Liver (tissue), 9 donors: ENCODE data around the gene LYZL6. TPM values are rescaled to one million over a fixed set of nuclear protein-coding genes. Genes with fewer than 3 reads are reported as not detected.

Experiments used
- DNase-seq: peaks from one replicate; pipeline ENCODE4 v3.0.0-alpha.2; 2017; ENCODE audit warnings: low spot score
- H3K27ac ChIP-seq, 2 donors: one replicate each; pipeline ENCODE4 v1.7.0; 2013; ENCODE audit warnings: inconsistent platforms in 2 of 2, low read length in 2 of 2, control low read depth in 1 of 2, low read depth in 1 of 2, mild to moderate bottlenecking in 1 of 2
- H3K27me3 ChIP-seq, 4 donors: one replicate each; pipeline versions ENCODE4 v1.6.1 to v1.7.0; 2013; ENCODE audit warnings: low read length in 3 of 4, inconsistent platforms in 1 of 4, mild to moderate bottlenecking in 1 of 4, moderate library complexity in 1 of 4; ENCODE audit not compliant: control insufficient read depth in 4 of 4, insufficient read depth in 4 of 4
- H3K36me3 ChIP-seq, 4 donors: one replicate each; pipeline versions ENCODE4 v1.6.1 to v1.7.0; 2013; ENCODE audit warnings: low read length in 3 of 4, mild to moderate bottlenecking in 3 of 4, low read depth in 1 of 4, moderate library complexity in 1 of 4; ENCODE audit not compliant: control insufficient read depth in 4 of 4, insufficient read depth in 3 of 4
- H3K4me1 ChIP-seq, 4 donors: one replicate each; pipeline versions ENCODE4 v1.6.1 to v1.7.0; 2013; ENCODE audit warnings: low read length in 3 of 4, mild to moderate bottlenecking in 3 of 4, moderate library complexity in 1 of 4; ENCODE audit not compliant: control insufficient read depth in 4 of 4, insufficient read depth in 4 of 4
- H3K4me3 ChIP-seq, 3 donors: one replicate each; pipeline versions ENCODE4 v1.6.1 to v1.7.0; 2013; ENCODE audit warnings: low read length in 3 of 3, control low read depth in 1 of 3, low read depth in 1 of 3, mild to moderate bottlenecking in 1 of 3
- H3K9ac ChIP-seq, 2 donors: one replicate each; pipeline ENCODE4 v1.7.0; 2013; ENCODE audit warnings: low read length in 2 of 2, mild to moderate bottlenecking in 2 of 2, moderate library complexity in 2 of 2, control low read depth in 1 of 2, low read depth in 1 of 2
- H3K9me3 ChIP-seq, 4 donors: one replicate each; pipeline versions ENCODE4 v1.6.1 to v1.7.0; 2013; ENCODE audit warnings: low read length in 3 of 4; ENCODE audit not compliant: control insufficient read depth in 4 of 4
- ATF3 ChIP-seq: IDR thresholded peaks from 2 replicates; pipeline ENCODE4 v1.6.1; 2016; ENCODE audit warnings: antibody characterized with exemption
- FOXA2 ChIP-seq: IDR thresholded peaks from 2 replicates; pipeline ENCODE4 v1.6.1; 2016; ENCODE audit warnings: antibody characterized with exemption
- GABPA ChIP-seq, 2 donors: IDR thresholded peaks in 1 of 2; conservative IDR thresholded peaks in 1 of 2; 2 replicates each; pipeline ENCODE4 v1.6.1; 2016; ENCODE audit warnings: antibody characterized with exemption in 2 of 2, mild to moderate bottlenecking in 1 of 2, moderate library complexity in 1 of 2
- HNF4A ChIP-seq, 2 donors: conservative IDR thresholded peaks; 2 replicates each; pipeline ENCODE4 v1.6.1; 2016; ENCODE audit warnings: antibody characterized with exemption in 2 of 2, mild to moderate bottlenecking in 2 of 2
- JUND ChIP-seq, 2 donors: IDR thresholded peaks; 2 replicates each; pipeline ENCODE4 v1.6.1; 2016; ENCODE audit warnings: antibody characterized with exemption in 2 of 2
- RAD21 ChIP-seq, 2 donors: IDR thresholded peaks; 2 replicates each; pipeline ENCODE4 v1.6.1; 2016; ENCODE audit warnings: antibody characterized with exemption in 2 of 2, mild to moderate bottlenecking in 2 of 2
- REST ChIP-seq: IDR thresholded peaks from 2 replicates; pipeline ENCODE4 v1.6.1; 2016; ENCODE audit warnings: antibody characterized with exemption, mild to moderate bottlenecking
- RXRA ChIP-seq, 2 donors: IDR thresholded peaks; 2 replicates each; pipeline ENCODE4 v1.6.1; 2017 to 2018; ENCODE audit warnings: antibody characterized with exemption in 2 of 2, mild to moderate bottlenecking in 1 of 2
- SP1 ChIP-seq: IDR thresholded peaks from 2 replicates; pipeline ENCODE4 v1.6.1; 2018; ENCODE audit warnings: antibody characterized with exemption, mild to moderate bottlenecking
- YY1 ChIP-seq: IDR thresholded peaks from 2 replicates; pipeline ENCODE4 v1.6.1; 2016; ENCODE audit warnings: antibody characterized with exemption, mild to moderate bottlenecking
- ZBTB33 ChIP-seq: IDR thresholded peaks from 2 replicates; pipeline ENCODE4 v1.6.1; 2016; ENCODE audit warnings: antibody characterized with exemption
- WGBS: extraction: QIAGEN DNeasy Blood & Tissue Kit; methylation state at CpG from one replicate; pipeline ENCODE4 v1.1.7; 2013; 5-methylcytosine and 5-hydroxymethylcytosine counted together
- polyA plus RNA-seq, 2 donors: library from polyadenylated mRNA; stranded (reverse) in 1 of 2; unstranded in 1 of 2; fragments of 200-250 nt in 1 of 2; fragments of >200 nt in 1 of 2; fragmentation: Nextera tagmentation in 1 of 2; extraction: Ambion mirVana in 1 of 2; gene quantifications; one replicate each; pipeline versions ENCODE4 v1.2.1 to v1.2.3, GENCODE V29; 2013 to 2015
- total RNA-seq, 2 donors: library from RNA; depleted of rRNA; stranded (reverse); fragments of >200 nt; gene quantifications; one replicate each; pipeline ENCODE4 v1.2.3, GENCODE V29; 2014
- donor health status: healthy.
- donor health status: healthy.
- donor health status: healthy.
- donor health status: healthy.
- donor health status: healthy.

The LYZL6 gene
- total and polyA plus RNA-seq, 4 donors, result not detected

- no peak for DNase-seq
- Histone ChIP-seq H3K4me1 (no peaks in the 10 kb centered on the region), H3K4me3 (no peak overlapping the region), H3K36me3 (no peaks in the 10 kb centered on the region), H3K9me3 (no peaks in the 10 kb centered on the region), H3K27ac (no peak overlapping the region), H3K27me3 (no peaks in the 10 kb centered on the region), H3K9ac (no peak overlapping the region)
- TF ChIP-seq RAD21 (IDR thresholded peaks at IDR 0.05) (no peak), SP1 (no peak), ZBTB33 (no peak), ATF3 (no peak)
- 88% methylated on average over 3 of the region's 3 CpGs for WGBS
Measured at GRCh38 chr17:35906926-35907637, 36.4 kb downstream of the LYZL6 start.

- Histone ChIP-seq H3K4me1 (no peaks in the 10 kb centered on the region), H3K36me3 (no peaks in the 10 kb centered on the region), H3K9me3 (no peaks in the 10 kb centered on the region), H3K27me3 (no peaks in the 10 kb centered on the region), H3K4me3 (no peak overlapping the region), H3K9ac (no peak overlapping the region), H3K27ac (no peak overlapping the region)
- 97% methylated on average over 5 of the region's 5 CpGs for WGBS
- no peak for DNase-seq
- no peak for TF ChIP-seq SP1
- TF ChIP-seq GABPA (IDR thresholded peaks at IDR 0.05 in 1 of 2, conservative IDR thresholded peaks at IDR 0.05 in 1 of 2), result no peak
- TF ChIP-seq YY1, result no peak
- TF ChIP-seq HNF4A (conservative IDR thresholded peaks at IDR 0.05), result no peak
- no peak for TF ChIP-seq REST
- TF ChIP-seq JUND (IDR thresholded peaks at IDR 0.05), result no peak
- TF ChIP-seq FOXA2, result no peak
- no peak for TF ChIP-seq RXRA (IDR thresholded peaks at IDR 0.05)
- no peak for TF ChIP-seq ATF3
Measured at GRCh38 chr17:35906191-35906925, 37.2 kb downstream of the LYZL6 start.
